Left kidney (tissue), 8 donors: ENCODE data around the gene UGT2B11. TPM values are rescaled to one million over a fixed set of nuclear protein-coding genes. Genes with fewer than 3 reads are reported as not detected.
"Not testable (repeated sequence)": the region's sequence is repeated elsewhere in the genome, so short reads cannot be mapped to it uniquely, and the experiment has no call there.

ENCODE experiments used
- DNase-seq: peaks from one replicate; pipeline ENCODE4 v3.0.0-alpha.2; 2013
- long read RNA-seq, 8 donors: transcript quantifications; one replicate each; lab custom pipeline, GENCODE V29; 2026
- polyA plus RNA-seq: library from polyadenylated mRNA; unstranded; fragments of 120-200 nt; gene quantifications from one replicate; pipeline ENCODE4 v1.2.1, GENCODE V29; 2013; ENCODE audit not compliant: insufficient read length

UGT2B11 gene
- 0.71 TPM for polyA plus RNA-seq
- long read RNA-seq, donor 1 = 0 reads
- long read RNA-seq, donor 2 = 0 reads
- long read RNA-seq, donor 3 = 0 reads
- long read RNA-seq, donor 4 = 0 reads
- long read RNA-seq, donor 5 = 0 reads
- long read RNA-seq, donor 6 = 0 reads
- long read RNA-seq, donor 7 = 0 reads
- long read RNA-seq, donor 8 = 0 reads

DNA sequence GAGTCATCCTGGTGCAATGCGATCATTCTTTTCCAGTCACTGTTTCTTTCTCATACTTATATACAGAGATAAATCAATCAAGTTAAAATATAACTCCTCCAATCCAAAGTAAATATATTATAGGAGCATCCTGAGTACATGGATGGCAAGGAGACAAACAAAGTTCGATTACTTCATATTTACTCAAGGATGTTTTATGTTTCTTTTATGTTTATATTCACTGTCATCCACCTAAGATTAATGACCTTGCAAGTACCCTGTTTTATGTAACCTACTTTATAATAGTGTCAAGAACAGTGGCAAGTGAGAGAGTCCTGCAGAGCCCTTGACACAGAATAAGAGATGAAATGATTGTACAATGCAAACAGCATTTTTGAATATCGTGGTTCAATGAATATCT is at the start of gene UGT2B11:
Gene UGT2B11, minus strand, starts transcription at position 33 of the 400 bp plus-strand sequence. Its CDS starts 26 bp downstream, at position 7.
- no peak for DNase-seq

DNA sequence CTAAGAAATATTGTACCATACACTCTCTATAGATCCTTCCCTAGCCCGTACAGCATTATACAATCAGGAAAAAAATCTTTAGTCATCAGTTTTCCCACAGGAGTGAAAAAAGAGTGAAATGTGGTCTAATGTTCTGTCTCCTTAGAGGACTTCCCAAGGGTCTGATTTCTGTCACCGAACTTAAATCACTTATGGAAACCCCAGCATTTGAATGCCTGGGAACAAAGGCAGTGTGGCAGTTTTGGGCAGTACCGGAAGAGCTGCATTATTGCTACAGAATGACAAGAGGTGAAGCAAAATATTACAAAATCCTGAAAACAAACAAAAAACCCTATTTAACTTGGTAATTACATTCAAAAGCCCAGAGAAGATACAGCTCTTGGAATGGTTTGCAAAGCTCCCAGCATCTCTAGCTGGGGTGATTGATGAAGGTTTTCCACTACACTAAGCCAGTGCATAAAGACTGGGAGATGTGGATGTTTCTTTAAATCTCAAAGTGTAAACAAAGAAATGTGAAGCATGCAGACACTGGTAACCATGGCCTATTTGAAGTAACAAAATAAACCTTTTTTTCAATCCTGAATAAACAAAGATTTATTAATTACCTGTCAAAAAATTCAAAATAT is 38.7 kb upstream of the UGT2B11 start:
- DNase-seq = not testable (repeated sequence)

- DNase-seq = not testable (repeated sequence)
These were observed 36.3 kb upstream of the UGT2B11 start for GRCh38 chr4:69250884-69251283.

DNA sequence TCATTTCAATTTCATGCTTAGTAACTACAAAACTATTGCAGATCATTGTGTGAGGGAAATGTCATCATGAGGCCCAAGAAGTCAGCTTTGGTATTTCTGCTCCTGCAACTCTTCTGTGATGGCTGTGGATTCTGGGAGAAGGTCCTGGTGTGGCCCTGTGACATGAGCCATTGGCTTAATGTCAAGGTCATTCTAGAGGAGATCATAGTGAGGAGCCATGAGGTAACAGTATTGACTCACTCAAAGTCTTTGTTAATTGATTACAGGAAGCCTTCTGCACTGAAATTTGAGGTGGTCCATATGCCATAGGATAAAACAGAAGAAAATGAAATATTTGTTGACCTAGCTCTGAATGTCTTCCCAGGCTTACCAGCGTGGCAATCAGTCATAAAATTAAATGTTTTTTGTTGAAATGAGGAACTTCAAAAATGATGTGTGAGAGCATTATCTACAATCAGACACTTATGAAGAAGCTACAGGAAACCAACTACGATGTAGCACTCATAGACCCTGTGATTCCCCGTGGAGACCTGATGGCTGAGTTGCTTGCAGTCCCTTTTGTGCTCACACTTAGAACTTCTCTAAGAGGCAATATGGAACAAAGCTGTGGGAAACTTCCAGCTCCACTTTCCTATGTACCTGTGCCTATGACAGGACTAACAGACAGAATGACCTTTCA is 28.2 kb upstream of the UGT2B11 start:
- DNase-seq = not testable (repeated sequence)

DNA sequence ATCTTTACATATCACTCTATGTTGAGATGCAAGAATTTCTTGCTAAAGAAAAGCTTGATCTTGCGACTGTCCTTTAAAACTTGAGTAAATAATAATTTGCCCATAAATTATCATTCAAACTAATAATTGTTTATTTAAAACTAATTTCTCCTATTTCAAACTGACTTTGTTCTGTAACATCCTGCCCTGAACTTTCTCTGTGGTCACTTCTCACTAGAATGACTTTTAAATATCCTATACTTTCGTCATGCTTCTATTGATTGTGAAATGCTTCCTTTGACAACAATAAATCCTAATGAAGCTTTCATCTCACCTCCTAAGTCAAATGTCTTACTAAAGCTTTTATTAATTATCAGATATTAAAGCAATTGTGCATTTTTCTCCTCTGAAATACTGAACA is 27.2 kb upstream of the UGT2B11 start:
- not testable (repeated sequence) for DNase-seq

- DNase-seq = not testable (repeated sequence)
These were observed 26.2 kb upstream of the UGT2B11 start for GRCh38 chr4:69240787-69241186.

DNA sequence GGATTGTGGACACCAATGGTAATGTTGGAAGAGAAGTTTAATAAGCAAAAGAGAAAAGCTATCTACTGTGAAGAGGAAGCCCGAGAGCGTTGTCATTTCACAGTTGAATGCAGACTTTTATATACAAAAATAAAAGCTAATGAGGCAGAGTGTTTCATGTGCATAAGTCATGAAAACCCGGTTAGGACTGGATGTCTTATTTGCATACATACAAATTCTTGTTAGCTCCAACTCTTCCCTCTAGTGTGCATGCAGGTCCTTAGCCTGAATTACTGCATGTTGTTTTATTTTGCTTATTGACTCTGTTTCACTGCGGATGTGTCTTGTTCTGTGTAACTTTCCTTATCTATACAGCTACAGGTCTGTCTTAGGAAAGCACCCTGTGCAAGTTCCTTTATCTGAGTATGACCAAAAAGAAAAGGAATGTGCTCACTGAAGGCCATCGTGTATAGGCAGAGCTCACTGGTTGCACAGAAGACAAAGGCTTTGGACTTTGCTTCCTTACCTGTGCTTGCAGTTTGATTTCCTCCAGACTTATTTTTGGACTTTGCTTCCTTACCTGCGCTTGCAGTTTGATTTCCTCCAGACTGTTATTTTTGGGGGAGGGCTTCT is 25.1 kb upstream of the UGT2B11 start:
- DNase-seq = no peak

DNA sequence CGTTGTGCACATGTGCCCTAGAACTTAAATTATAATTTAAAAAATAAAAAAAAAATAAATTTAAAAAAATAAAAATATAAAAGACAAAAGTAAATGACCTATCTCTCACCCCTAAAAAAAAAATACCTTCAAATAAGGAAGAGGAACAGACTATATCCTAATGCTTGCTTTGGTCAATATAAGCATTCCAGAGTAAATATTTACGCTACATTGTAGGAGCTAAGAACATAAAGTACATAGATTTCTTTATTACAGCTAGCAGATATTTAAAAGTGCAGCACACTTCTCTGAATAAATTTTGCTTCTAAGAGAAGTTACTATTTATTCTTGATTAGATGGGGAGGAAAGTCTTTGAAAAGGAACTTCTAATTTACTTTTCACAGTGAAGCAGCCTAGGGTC is 24.5 kb upstream of the UGT2B11 start:
- DNase-seq = no peak

DNA sequence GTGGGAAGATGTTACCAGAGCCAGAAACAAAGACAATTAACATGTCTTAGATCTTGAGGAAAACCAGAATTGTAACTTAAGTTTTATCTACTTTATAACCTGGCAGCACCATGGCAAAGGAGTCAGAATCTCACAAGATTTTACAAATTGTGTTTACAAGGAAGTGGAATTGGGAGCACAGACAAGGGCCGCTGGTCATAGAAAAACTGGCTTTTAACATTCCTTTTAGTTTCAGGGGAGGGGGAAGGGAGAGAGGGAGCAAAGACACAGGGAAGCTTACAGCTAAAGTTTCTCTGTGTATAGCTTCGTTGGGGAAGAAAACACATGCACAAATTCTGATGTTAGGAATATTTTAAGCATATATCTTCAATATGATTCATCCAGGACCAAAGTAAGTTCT is 10.3 kb upstream of the UGT2B11 start:
- DNase-seq = peak; percentile 6

DNA sequence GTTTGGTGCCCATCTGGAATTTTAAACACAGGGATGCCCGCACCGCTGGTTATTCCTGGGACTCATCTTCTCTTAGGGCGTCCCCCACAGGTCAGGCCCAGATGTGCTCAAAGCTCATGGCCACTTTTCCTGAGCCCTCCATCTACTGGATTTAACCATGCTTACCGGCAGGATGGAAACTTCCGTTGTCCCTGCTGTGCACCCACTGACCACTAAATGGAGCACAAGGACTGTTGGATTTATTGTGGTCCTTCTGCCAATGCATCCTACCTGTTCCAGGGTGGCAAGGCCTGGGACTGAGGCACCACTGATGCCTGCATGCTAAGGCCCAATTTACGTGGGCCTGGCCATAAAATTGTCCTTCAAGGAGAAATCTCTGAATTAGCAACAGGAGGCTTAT is 8.7 kb upstream of the UGT2B11 start:
- not testable (repeated sequence) for DNase-seq

- not testable (repeated sequence) for DNase-seq
These were observed 3.9 kb upstream of the UGT2B11 start for GRCh38 chr4:69218491-69218890.

DNA sequence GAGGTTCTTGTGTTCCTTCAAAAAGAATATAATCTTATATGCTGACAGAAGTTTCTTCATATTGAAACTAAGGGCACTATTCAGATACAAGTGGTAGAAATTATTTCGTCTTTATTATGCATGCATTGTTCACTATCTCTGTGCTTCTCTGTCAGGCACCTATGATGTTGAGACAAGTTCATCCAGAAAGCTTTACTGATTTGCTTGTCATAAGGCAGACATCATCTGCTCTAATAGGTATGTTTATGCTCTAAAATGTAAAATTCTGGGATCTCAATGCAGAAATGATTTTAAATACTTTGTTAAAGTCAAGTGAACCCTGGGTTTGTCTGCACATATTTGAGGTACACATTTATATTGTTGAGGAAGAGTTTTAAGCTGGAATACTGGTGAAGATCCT is 3.6 kb downstream of the UGT2B11 start:
- no peak for DNase-seq

DNA sequence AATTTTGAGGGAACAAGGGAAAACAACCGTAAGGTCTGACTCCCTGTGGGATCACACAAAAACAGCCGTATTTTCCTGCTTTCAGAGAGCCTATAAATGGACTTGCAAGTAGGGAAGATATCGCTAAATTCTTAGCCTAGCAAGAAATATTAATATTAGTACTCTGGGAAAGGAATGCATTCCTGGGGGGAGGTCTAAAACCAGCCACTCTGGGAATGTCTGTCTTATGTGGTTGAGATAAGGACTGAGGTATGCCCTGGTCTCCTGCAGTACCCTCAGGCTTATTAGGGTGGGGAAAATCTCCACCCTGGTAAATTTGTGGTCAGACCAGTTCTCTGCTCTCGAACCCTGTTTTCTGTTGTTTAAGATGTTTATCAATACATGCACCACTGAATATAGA is 16.0 kb downstream of the UGT2B11 start:
- not testable (repeated sequence) for DNase-seq

DNA sequence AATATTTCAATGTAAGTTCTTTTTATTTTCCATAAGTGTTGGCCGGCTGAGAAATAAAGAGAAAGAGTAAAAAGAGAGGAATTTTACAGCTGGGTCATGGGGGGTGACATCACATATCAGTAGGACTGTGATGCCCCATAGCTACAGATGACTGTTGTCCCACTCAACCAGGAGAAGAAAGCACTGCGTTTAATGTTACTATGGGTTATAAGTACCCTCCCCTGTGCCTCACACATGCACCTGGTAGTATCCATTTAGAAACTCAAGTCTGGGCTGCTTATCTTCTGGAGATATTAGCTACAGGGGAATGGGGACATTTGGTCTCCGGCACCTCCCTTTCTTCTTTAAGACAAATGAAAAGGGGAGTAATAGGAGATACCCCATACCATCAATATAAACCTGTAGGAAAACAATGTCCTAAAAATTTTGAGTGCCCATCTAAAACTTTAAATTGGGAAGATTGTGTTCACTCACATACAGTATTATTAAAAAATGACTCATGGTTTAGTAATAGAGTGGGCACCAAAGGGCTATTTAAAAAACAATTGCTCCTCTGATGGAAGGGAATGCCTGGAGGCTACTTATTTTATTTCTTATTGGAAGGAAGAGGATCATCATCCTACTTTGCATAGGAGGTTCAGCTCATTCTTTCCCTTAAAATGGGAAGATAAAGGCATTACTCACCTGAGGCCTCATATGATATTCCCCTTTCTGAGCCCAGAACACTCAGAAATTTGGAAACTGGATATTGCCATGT is 18.2 kb downstream of the UGT2B11 start:
- DNase-seq = no peak

DNA sequence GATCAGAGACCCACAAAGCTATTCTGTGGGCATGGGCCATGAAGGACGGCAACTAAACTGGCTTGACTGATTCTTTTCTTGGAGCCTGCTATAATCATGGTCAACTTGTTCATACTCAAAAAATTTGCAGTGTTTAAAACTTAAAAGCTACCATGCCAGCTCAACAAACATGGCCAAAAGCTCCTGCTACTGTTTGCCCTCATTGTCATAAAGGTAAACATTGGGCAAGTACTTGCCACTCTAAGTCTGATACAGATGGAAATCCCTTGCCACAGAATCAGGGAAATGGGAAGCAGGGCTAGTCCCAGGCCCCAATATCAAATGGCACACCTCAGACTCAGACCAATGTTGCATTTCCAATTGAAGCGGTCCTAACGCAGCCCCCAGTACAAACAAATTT is 20.4 kb downstream of the UGT2B11 start:
- no peak for DNase-seq

- DNase-seq = not testable (repeated sequence)
These were observed 22.6 kb downstream of the UGT2B11 start for GRCh38 chr4:69191905-69192304.

DNA sequence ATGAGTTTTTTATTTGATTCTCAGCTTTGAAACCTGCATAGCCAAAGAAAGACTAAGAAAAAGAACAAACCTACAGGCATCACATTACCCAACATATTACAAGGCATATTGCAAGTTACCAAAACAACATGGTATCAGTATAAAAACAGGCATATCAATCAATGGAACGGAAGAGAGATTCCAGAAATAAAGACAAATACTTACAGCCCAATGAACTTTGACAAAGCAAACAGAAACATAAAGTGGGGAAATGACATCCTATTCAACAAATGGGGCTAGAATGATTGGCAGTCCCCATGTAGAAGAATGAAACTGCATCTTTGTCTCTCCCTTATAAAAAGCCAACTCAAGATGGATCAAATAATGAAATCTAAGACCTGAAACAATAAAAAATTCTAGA is 23.9 kb downstream of the UGT2B11 start:
- not testable (repeated sequence) for DNase-seq

- not testable (repeated sequence) for DNase-seq
These were observed 32.9 kb downstream of the UGT2B11 start for GRCh38 chr4:69181519-69182169.

- DNase-seq = not testable (repeated sequence)
These were observed 34.7 kb downstream of the UGT2B11 start for GRCh38 chr4:69179817-69180216.

- not testable (repeated sequence) for DNase-seq
These were observed 35.8 kb downstream of the UGT2B11 start for GRCh38 chr4:69178751-69179205.
